Kidney tubule cell (primary cell): ENCODE results near the gene IER5L.
"Not testable (repeated sequence)": the region's sequence is repeated elsewhere in the genome, so short reads cannot be mapped to it uniquely, and the experiment has no call there.

Source experiments
- DNase-seq: peaks from one replicate; pipeline ENCODE4 v3.0.0-alpha.2; 2018; ENCODE audit warnings: low spot score

Gene IER5L

GRCh38 chr9:129178568-129179382 lies 714 bp upstream of the IER5L start:
- no peak for DNase-seq

- no peak for DNase-seq
Measured at GRCh38 chr9:129177443-129177790, 644 bp downstream of the IER5L start.

GRCh38 chr9:129176701-129177442 lies 1.2 kb downstream of the IER5L start:
- DNase-seq = peak; percentile 47

- DNase-seq = peak; percentile 93
Measured at GRCh38 chr9:129175825-129176633, 2.0 kb downstream of the IER5L start.

GRCh38 chr9:129175515-129175824 lies 2.6 kb downstream of the IER5L start:
- no peak for DNase-seq

- DNase-seq = peak; percentile 92
Measured at GRCh38 chr9:129174724-129175514, 3.1 kb downstream of the IER5L start.

- DNase-seq = peak; percentile 88
Measured at GRCh38 chr9:129174102-129174723, 3.8 kb downstream of the IER5L start.

GRCh38 chr9:129173296-129174101 lies 4.6 kb downstream of the IER5L start:
- no peak for DNase-seq

GRCh38 chr9:129172816-129173215 lies 5.2 kb downstream of the IER5L start:
- no peak for DNase-seq

- no peak for DNase-seq
Measured at GRCh38 chr9:129171993-129172751, 5.9 kb downstream of the IER5L start.

GRCh38 chr9:129170229-129170628 lies 7.8 kb downstream of the IER5L start:
- peak; percentile 23 for DNase-seq

- peak; percentile 80 for DNase-seq
Measured at GRCh38 chr9:129166623-129167557, 11.2 kb downstream of the IER5L start.

- no peak for DNase-seq
Measured at GRCh38 chr9:129165198-129165597, 12.9 kb downstream of the IER5L start.

GRCh38 chr9:129164246-129164930 lies 13.7 kb downstream of the IER5L start:
- DNase-seq = no peak

- DNase-seq = no peak
Measured at GRCh38 chr9:129163753-129164152, 14.3 kb downstream of the IER5L start.

GRCh38 chr9:129163198-129163670 lies 14.8 kb downstream of the IER5L start:
- not testable (repeated sequence) for DNase-seq

- DNase-seq = no peak
Measured at GRCh38 chr9:129162497-129163197, 15.4 kb downstream of the IER5L start.

GRCh38 chr9:129161534-129161837 lies 16.6 kb downstream of the IER5L start:
- no peak for DNase-seq
